ENCODE results near the gene ABCC10. TPM values are rescaled to one million over a fixed set of nuclear protein-coding genes. Genes with fewer than 3 reads are reported as not detected.
"Not testable (repeated sequence)": the region's sequence is repeated elsewhere in the genome, so short reads cannot be mapped to it uniquely, and the experiment has no call there.

The ABCC10 gene
- polyA plus RNA-seq, 1 experiment: 27.8 TPM

DNA sequence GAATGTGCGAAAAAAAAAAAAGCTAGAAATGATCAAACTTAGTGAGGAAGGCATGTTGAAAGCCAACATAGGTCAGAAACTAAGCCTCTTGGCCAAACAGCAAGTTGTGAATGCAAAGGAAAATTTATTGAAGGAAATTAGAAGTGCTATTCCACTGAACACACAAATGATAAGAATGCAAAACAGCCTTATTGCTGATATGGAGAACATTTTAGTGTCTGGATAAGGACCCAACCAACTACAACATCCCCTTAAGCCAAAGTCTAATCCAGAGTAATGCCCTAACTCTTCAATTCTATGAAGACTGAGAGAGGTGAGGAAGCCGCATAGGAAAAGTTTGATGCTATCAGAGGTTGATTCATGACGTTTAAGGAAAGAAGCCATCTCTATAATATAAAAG is 5.5 kb upstream of the ABCC10 start:
- CTCF ChIA-PET: interaction anchor here (0.9 to 1.1 kb wide), 2 partner anchors 22 to 74 kb away, joined by 3 to 4 read pairs; no protein-coding TSS in a partner anchor

GRCh38 chr6:43425083-43425482 is 2.3 kb upstream of the ABCC10 start:
- CTCF ChIA-PET; H3K27me3 ChIP-seq (ENCODE audit: control insufficient read depth, insufficient read depth, low read length); H3K36me3 ChIP-seq (ENCODE audit: control insufficient read depth, insufficient read depth, low read length); H3K4me3 ChIP-seq (ENCODE audit: low read depth, low read length); POLR2A ChIA-PET; DNase-seq (ENCODE audit: low read depth): not testable (repeated sequence)

More for the DNA sequence above, 5.5 kb upstream of the ABCC10 start:
- Histone ChIP-seq H3K36me3 (ENCODE audit: control insufficient read depth, insufficient read depth, low read length) (no peaks in the 10 kb centered on the region), H3K27me3 (ENCODE audit: control insufficient read depth, insufficient read depth, low read length) (peaks cover 7% of the 10 kb centered on the region), H3K4me3 (ENCODE audit: low read depth, low read length) (no peak overlapping the region)
- TF ChIP-seq, protein P1, sequence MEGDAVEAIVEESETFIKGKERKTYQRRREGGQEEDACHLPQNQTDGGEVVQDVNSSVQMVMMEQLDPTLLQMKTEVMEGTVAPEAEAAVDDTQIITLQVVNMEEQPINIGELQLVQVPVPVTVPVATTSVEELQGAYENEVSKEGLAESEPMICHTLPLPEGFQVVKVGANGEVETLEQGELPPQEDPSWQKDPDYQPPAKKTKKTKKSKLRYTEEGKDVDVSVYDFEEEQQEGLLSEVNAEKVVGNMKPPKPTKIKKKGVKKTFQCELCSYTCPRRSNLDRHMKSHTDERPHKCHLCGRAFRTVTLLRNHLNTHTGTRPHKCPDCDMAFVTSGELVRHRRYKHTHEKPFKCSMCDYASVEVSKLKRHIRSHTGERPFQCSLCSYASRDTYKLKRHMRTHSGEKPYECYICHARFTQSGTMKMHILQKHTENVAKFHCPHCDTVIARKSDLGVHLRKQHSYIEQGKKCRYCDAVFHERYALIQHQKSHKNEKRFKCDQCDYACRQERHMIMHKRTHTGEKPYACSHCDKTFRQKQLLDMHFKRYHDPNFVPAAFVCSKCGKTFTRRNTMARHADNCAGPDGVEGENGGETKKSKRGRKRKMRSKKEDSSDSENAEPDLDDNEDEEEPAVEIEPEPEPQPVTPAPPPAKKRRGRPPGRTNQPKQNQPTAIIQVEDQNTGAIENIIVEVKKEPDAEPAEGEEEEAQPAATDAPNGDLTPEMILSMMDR (IDR thresholded peaks at IDR 0.05; ENCODE audit: insufficient read depth, low read depth, low read length): no peak
- DNase-seq (ENCODE audit: low read depth): no peak
- POLR2A ChIA-PET: interaction anchor here (0.6 kb wide), 1 partner anchor 33 kb away, joined by 7 read pairs; no protein-coding TSS in a partner anchor

- CTCF ChIA-PET: interaction anchor here (0.8 to 1.1 kb wide), 3 partner anchors 38 to 80 kb away, joined by 3 read pairs; no protein-coding TSS in a partner anchor
- TF ChIP-seq, protein P1 (IDR thresholded peaks at IDR 0.05; ENCODE audit: insufficient read depth, low read depth, low read length): no peak
- no peak for DNase-seq (ENCODE audit: low read depth)
- POLR2A ChIA-PET: no interaction called here
- H3K4me3 ChIP-seq (ENCODE audit: low read depth, low read length): peak overlapping the region; percentile 55
- H3K36me3 ChIP-seq (ENCODE audit: control insufficient read depth, insufficient read depth, low read length): peaks cover under 1% of the 10 kb centered on the region; the same call in 1 of the 2 replicates
- H3K27me3 ChIP-seq (ENCODE audit: control insufficient read depth, insufficient read depth, low read length): peaks cover 1% of the 10 kb centered on the region; the same call in 1 of the 2 replicates
These were observed 374 bp upstream of the ABCC10 start for GRCh38 chr6:43426928-43427405.

DNA sequence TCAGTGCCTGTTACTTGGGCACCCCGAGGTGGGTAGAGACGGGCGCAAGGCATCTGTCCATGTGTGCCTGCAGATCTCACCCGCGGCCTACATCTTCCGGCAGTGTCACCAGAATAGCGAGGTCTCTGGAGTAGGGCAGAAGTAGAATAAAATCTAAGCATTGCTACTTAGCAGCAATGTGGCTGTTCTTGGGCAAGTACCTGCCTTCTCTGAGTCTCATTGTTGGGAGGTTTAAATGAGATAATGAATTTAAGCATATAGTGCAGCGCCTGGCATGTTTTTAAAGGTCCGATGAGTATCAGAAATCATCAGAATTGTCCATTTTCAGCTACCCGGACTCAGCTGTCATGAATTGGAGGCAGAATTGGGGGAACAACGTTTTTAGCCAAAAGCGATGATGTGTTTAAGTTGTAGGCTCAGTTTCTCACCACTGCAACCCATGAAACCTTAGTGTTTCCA is 800 bp downstream of the ABCC10 start:
- Histone ChIP-seq H3K4me3 (ENCODE audit: low read depth, low read length) (peak overlapping the region; percentile 55), H3K36me3 (ENCODE audit: control insufficient read depth, insufficient read depth, low read length) (peaks cover 6% of the 10 kb centered on the region), H3K27me3 (ENCODE audit: control insufficient read depth, insufficient read depth, low read length) (no peaks in the 10 kb centered on the region)
- TF ChIP-seq, protein P1 (IDR thresholded peaks at IDR 0.05; ENCODE audit: insufficient read depth, low read depth, low read length): no peak
- POLR2A ChIA-PET: no interaction called here
- CTCF ChIA-PET: no interaction called here
- no peak for DNase-seq (ENCODE audit: low read depth)

DNA sequence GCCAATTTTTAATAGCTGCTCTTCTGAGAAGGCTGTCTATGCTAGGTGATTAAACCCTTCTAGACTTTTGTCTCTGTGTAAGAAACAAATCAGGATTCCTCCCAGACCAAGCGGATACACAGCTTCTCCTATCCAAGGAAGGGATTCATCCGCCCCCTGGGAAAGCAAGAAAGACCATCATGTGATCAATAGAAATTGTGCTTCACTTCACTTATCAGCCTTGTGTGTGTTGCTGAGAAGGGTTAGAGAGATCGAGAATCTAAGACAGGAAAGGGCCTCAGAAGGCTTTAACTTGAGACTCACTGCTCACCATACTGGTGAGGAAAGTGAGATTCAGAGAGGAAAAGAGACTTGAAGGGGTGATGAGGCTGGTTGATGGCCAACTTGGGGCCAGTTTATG is 1.5 kb downstream of the ABCC10 start:
- peak overlapping the region; percentile 55; the same call in 1 of the 2 replicates for H3K4me3 ChIP-seq (ENCODE audit: low read depth, low read length)
- ChIA-PET POLR2A (no interaction called here), CTCF (no interaction called here)
- TF ChIP-seq, protein P1 (IDR thresholded peaks at IDR 0.05; ENCODE audit: insufficient read depth, low read depth, low read length): no peak
- no peak for DNase-seq (ENCODE audit: low read depth)
- peaks cover 6% of the 10 kb centered on the region for H3K36me3 ChIP-seq (ENCODE audit: control insufficient read depth, insufficient read depth, low read length)
- no peaks in the 10 kb centered on the region for H3K27me3 ChIP-seq (ENCODE audit: control insufficient read depth, insufficient read depth, low read length)

Data from BJ (cell line).